Keratinocyte (primary cell): Measurements from ENCODE around the gene ZNF512B. TPM values are rescaled to one million over a fixed set of nuclear protein-coding genes. Genes with fewer than 3 reads are reported as not detected.

Experiments used
- DNase-seq: peaks from one replicate; pipeline ENCODE4 v3.0.0-alpha.2; 2011; ENCODE audit warnings: low read depth, missing footprints, low spot score
- FAIRE-seq: peaks from 2 replicates; lab custom pipeline; 2011; peaks lifted over from hg19 to GRCh38; lab: Jason Lieb, UNC
- H2AFZ ChIP-seq: 2 replicates; pipeline ENCODE4 v1.6.0; 2012; ENCODE audit warnings: low read length, control low read depth, inconsistent platforms; ENCODE audit not compliant: control insufficient read depth
- H3K27ac ChIP-seq: 2 replicates; pipeline ENCODE4 v1.5.1; 2011; ENCODE audit warnings: low read length; ENCODE audit not compliant: control insufficient read depth, insufficient read depth
- H3K27me3 ChIP-seq: 3 replicates; pipeline ENCODE4 v1.6.0; 2011; ENCODE audit warnings: low read length; ENCODE audit not compliant: control insufficient read depth, insufficient read depth; ENCODE audit errors: extremely low read depth
- H3K36me3 ChIP-seq, 2 experiments: 2 replicates in 1 of 2; 3 replicates in 1 of 2; pipeline ENCODE4 v1.5.1; 2011; ENCODE audit warnings: low read length in 2 of 2, mild to moderate bottlenecking in 1 of 2; ENCODE audit not compliant: control insufficient read depth in 2 of 2, insufficient read depth in 2 of 2; ENCODE audit errors: extremely low read depth in 1 of 2
- H3K4me1 ChIP-seq: 3 replicates; pipeline ENCODE4 v1.5.1; 2011; ENCODE audit warnings: low read length; ENCODE audit not compliant: control insufficient read depth, insufficient read depth; ENCODE audit errors: extremely low read depth
- H3K4me2 ChIP-seq: 3 replicates; pipeline ENCODE4 v1.6.0; 2011; ENCODE audit warnings: low read depth, low read length; ENCODE audit not compliant: control insufficient read depth, insufficient read depth; ENCODE audit errors: extremely low read depth
- H3K4me3 ChIP-seq, 3 experiments: fragments of 200-600 bp in 1 of 3; sonication (generic) in 1 of 3; 2 replicates in 2 of 3; 3 replicates in 1 of 3; pipeline ENCODE4 v1.5.1; 2011 to 2016; ENCODE audit warnings: low read length in 3 of 3, mild to moderate bottlenecking in 3 of 3, control low read depth in 2 of 3, inconsistent platforms in 1 of 3, low read depth in 1 of 3, mixed read lengths in 1 of 3, mixed run types in 1 of 3, moderate library complexity in 1 of 3; ENCODE audit not compliant: control insufficient read depth in 2 of 3, insufficient read depth in 2 of 3; ENCODE audit errors: extremely low read depth in 1 of 3
- H3K79me2 ChIP-seq: 2 replicates; pipeline ENCODE4 v1.6.0; 2012; ENCODE audit warnings: low read length; ENCODE audit not compliant: control insufficient read depth, insufficient read depth
- H3K9ac ChIP-seq: 3 replicates; pipeline ENCODE4 v1.6.0; 2011; ENCODE audit warnings: low read length; ENCODE audit not compliant: control insufficient read depth, insufficient read depth; ENCODE audit errors: extremely low read depth
- H3K9me1 ChIP-seq: 3 replicates; pipeline ENCODE4 v1.6.0; 2011; ENCODE audit warnings: low read length; ENCODE audit not compliant: control insufficient read depth, insufficient read depth; ENCODE audit errors: extremely low read depth
- H3K9me3 ChIP-seq: 2 replicates; pipeline ENCODE4 v1.5.1; 2012; ENCODE audit warnings: low read depth, low read length; ENCODE audit not compliant: control insufficient read depth
- H4K20me1 ChIP-seq: 3 replicates; pipeline ENCODE4 v1.6.0; 2011; ENCODE audit warnings: low read length; ENCODE audit not compliant: control insufficient read depth, insufficient read depth; ENCODE audit errors: extremely low read depth
- CTCF ChIP-seq, 3 experiments: IDR thresholded peaks in 1 of 3; conservative IDR thresholded peaks in 1 of 3; optimal IDR thresholded peaks in 1 of 3; 2 replicates in 2 of 3; 3 replicates in 1 of 3; pipeline versions ENCODE3 to v1.5.1; 2011; ENCODE audit warnings: low read length in 3 of 3, mild to moderate bottlenecking in 3 of 3, moderate library complexity in 2 of 3, control low read depth in 1 of 3, inconsistent platforms in 1 of 3; ENCODE audit not compliant: insufficient read depth in 2 of 3; ENCODE audit errors: extremely low read depth in 1 of 3
- EZH2 ChIP-seq: IDR thresholded peaks from one replicate; pipeline ENCODE4 v1.6.1; 2012; ENCODE audit warnings: inconsistent platforms, mild to moderate bottlenecking, low read length, moderate library complexity
- dilution Hi-C: fragments of 300-500 bp; cut with MboI; formaldehyde crosslinking; loops from one replicate; pipeline ENCODE4 v1.7.0; 2020; ENCODE audit warnings: low sequenced_read_pairs; ENCODE audit not compliant: extremely low pct_ligation_motif_present
- polyA plus RNA-seq, 5 experiments: library from polyadenylated mRNA; depleted of rRNA in 3 of 5; stranded (reverse) in 3 of 5; stranded (forward) in 1 of 5; unstranded in 1 of 5; fragments of >200 nt; gene quantifications; 1 replicate in 1 of 5; 2 replicates in 3 of 5; 3 replicates in 1 of 5; pipeline versions ENCODE4 v1.2.1 to v1.2.3, GENCODE V29; 2011 to 2012; ENCODE audit warnings: missing spikeins in 2 of 5, low read depth in 1 of 5, low replicate concordance in 1 of 5

The ZNF512B gene
- polyA plus RNA-seq, 1 donor (not counting 4 experiments of a cell fraction or from before 2014, with no cell fraction given) = 2.4 TPM

DNA sequence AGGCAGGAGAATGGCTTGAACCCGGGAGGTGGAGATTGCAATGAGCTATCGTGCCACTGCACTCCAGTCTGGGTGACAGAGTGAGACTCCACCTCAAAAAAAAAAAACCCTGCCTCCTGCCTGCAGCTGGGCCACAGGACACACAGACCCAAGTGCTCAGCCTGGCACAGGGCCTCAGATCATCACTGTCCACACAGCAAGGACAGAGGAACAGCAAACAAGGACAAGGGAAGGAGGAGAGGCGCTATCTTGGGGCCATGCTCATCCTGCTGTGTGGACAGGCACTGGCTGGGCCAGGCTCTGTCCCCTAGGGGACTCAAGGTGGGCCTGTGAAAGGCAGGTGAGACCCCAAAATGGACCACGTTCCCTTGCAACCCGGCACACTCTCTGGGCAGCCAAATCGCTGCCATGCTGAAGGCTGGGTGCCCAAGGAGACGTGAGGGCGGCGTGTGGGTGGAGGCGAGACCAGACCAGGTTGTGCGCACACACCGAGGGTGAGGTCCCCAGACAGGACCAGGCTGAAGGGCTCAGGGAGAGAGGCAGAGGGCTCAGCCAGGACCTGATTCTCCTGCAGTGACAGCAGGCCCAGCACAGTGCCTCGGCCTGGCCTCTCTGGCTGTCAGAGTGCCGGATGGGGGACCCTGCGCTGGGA lies 22.6 kb downstream of the ZNF512B start:
- FAIRE-seq (no peak), DNase-seq (no peak)
- dilution Hi-C loops = no loop called here
- TF ChIP-seq CTCF (optimal IDR thresholded peaks at IDR 0.05 in 1 of 3, IDR thresholded peaks at IDR 0.05 in 1 of 3, conservative IDR thresholded peaks at IDR 0.05 in 1 of 3; ENCODE audit: extremely low read depth in 1 of 3, insufficient read depth in 2 of 3, low read length in 3 of 3) (no peak), EZH2 (no peak)
- Histone ChIP-seq H3K9me3 (no peaks in the 10 kb centered on the region), H3K9ac (no peak overlapping the region), H3K27me3 (no peaks in the 10 kb centered on the region), H3K9me1 (peaks cover 8% of the 10 kb centered on the region), H3K4me2 (no peak overlapping the region), H3K36me3 (peaks cover 16 to 22% of the 10 kb centered on the region in 2 experiments), H3K79me2 (peaks cover 58% of the 10 kb centered on the region), H3K4me1 (peaks cover 51% of the 10 kb centered on the region), H3K4me3 (no peak overlapping the region), H4K20me1 (peaks cover 49% of the 10 kb centered on the region), H2AFZ (no peak overlapping the region), H3K27ac (no peak overlapping the region)

DNA sequence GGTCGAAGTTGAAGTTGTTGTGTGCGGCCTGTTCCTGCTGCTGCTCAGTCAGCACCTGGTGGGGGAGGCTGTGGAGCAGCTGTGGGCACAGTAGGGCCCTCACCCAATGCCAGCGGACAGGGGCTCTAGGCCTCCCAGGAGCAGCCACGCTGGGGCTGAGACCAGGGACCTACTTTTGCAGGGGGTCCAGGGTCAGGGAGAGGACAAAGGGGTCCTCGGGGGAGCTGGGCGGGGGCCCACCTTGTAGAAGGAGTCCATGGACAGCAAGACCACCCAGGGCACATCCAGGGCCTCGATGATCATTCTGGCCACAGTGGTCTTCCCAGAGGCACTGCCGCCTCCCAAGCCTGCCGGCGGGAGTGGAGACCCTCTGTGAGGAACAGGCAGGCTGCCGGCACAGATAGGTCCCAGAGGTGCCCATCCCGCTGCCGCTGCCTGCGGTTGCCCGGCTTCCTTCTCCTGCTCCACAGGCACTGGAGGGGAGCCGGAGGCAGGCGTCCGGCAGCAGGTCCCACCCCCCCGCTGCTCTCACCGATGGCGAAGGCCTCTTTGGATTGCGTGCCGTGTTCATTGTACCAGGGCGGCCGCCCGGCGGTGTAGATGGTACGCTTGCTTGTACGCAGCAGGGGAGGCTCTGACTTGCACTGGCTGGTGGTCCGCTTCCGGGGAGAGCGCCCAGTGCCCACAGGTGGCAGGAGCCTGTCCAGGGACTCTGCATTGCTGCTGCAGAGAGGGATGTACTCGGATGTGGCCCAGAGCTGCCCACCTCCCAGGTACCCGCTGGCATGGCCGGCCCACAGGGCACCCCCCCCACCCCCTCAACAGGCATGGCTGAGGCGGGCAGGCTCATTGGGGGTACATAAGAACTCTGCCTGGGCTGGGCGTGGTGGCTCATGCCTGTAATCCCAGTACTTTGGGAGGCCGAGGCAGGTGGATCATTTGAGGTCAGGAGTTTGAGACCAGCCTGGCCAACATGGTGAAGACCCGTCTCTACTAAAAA lies 23.5 kb downstream of the ZNF512B start:
- H3K4me1 ChIP-seq = peaks cover 46% of the 10 kb centered on the region
- H3K36me3 ChIP-seq = peaks cover 16 to 22% of the 10 kb centered on the region in 2 experiments
- H3K79me2 ChIP-seq = peaks cover 51% of the 10 kb centered on the region

More for the DNA sequence above, 23.5 kb downstream of the ZNF512B start:
- dilution Hi-C loops = no loop called here
- no peak overlapping the region for H3K4me2 ChIP-seq
- no peaks in the 10 kb centered on the region for H3K9me3 ChIP-seq
- DNase-seq (no peak), FAIRE-seq (no peak)
- peaks cover 43% of the 10 kb centered on the region for H4K20me1 ChIP-seq
- TF ChIP-seq CTCF (optimal IDR thresholded peaks at IDR 0.05 in 1 of 3, IDR thresholded peaks at IDR 0.05 in 1 of 3, conservative IDR thresholded peaks at IDR 0.05 in 1 of 3; ENCODE audit: extremely low read depth in 1 of 3, insufficient read depth in 2 of 3, low read length in 3 of 3) = no peak
- TF ChIP-seq EZH2 = no peak
- H3K9ac ChIP-seq = no peak overlapping the region
- H3K27ac ChIP-seq = no peak overlapping the region
- H2AFZ ChIP-seq = no peak overlapping the region
- no peaks in the 10 kb centered on the region for H3K27me3 ChIP-seq
- H3K4me3 ChIP-seq = no peak overlapping the region
- H3K9me1 ChIP-seq = peaks cover 8% of the 10 kb centered on the region
